SK-N-SH (cell line): Measurements from ENCODE around the gene EEF1B2.

ENCODE experiments used
- ELF1 ChIP-seq: IDR thresholded peaks from 2 replicates; pipeline ENCODE4 v1.4.0; 2012
- MXI1 ChIP-seq: IDR thresholded peaks from 2 replicates; pipeline ENCODE4 v1.6.1; 2012; ENCODE audit warnings: mild to moderate bottlenecking, low read depth, low read length, improper control_type of control experiment
- RAD21 ChIP-seq: IDR thresholded peaks from 2 replicates; pipeline ENCODE4 v1.6.1; 2012; ENCODE audit warnings: mild to moderate bottlenecking, low read length
- SIN3A ChIP-seq: IDR thresholded peaks from 2 replicates; pipeline ENCODE4 v1.6.1; 2012; ENCODE audit warnings: low read depth, mild to moderate bottlenecking, low read length, moderate library complexity, borderline replicate concordance
- TF ChIP-seq, protein P1 (sequence below): fragments of 200-600 bp; sonication (generic); IDR thresholded peaks from 2 replicates; pipeline ENCODE4 v1.6.1; 2017; ENCODE audit warnings: antibody characterized with exemption, mild to moderate bottlenecking, moderate library complexity
- TF ChIP-seq, protein P2 (sequence below): IDR thresholded peaks from 2 replicates; pipeline ENCODE4 v1.6.1; 2012; ENCODE audit warnings: mild to moderate bottlenecking, low read depth, low read length, moderate library complexity

DNA sequence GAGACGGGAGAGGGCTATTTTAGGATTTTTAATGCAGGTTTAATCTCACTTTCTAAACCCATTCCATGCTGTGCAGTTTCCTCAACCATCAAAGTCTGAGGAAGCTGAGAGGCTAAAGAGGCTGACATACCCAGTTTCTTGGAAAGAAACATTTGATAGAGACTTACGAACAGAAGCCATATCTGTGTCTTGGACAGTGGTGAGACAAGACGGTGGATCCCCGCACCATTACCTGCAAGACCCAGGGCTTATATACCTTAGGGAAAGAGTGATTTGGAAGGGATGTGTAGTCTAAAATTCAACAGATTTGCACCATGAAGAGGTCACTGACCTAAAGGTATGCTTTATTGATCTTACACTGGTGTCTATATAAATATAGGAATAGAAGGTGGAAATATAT is 13.5 kb downstream of the EEF1B2 start:
- TF ChIP-seq ELF1 (no peak), RAD21 (no peak), SIN3A (no peak), MXI1 (no peak)
- TF ChIP-seq, protein P1, sequence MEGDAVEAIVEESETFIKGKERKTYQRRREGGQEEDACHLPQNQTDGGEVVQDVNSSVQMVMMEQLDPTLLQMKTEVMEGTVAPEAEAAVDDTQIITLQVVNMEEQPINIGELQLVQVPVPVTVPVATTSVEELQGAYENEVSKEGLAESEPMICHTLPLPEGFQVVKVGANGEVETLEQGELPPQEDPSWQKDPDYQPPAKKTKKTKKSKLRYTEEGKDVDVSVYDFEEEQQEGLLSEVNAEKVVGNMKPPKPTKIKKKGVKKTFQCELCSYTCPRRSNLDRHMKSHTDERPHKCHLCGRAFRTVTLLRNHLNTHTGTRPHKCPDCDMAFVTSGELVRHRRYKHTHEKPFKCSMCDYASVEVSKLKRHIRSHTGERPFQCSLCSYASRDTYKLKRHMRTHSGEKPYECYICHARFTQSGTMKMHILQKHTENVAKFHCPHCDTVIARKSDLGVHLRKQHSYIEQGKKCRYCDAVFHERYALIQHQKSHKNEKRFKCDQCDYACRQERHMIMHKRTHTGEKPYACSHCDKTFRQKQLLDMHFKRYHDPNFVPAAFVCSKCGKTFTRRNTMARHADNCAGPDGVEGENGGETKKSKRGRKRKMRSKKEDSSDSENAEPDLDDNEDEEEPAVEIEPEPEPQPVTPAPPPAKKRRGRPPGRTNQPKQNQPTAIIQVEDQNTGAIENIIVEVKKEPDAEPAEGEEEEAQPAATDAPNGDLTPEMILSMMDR, result no peak
- TF ChIP-seq, protein P2, sequence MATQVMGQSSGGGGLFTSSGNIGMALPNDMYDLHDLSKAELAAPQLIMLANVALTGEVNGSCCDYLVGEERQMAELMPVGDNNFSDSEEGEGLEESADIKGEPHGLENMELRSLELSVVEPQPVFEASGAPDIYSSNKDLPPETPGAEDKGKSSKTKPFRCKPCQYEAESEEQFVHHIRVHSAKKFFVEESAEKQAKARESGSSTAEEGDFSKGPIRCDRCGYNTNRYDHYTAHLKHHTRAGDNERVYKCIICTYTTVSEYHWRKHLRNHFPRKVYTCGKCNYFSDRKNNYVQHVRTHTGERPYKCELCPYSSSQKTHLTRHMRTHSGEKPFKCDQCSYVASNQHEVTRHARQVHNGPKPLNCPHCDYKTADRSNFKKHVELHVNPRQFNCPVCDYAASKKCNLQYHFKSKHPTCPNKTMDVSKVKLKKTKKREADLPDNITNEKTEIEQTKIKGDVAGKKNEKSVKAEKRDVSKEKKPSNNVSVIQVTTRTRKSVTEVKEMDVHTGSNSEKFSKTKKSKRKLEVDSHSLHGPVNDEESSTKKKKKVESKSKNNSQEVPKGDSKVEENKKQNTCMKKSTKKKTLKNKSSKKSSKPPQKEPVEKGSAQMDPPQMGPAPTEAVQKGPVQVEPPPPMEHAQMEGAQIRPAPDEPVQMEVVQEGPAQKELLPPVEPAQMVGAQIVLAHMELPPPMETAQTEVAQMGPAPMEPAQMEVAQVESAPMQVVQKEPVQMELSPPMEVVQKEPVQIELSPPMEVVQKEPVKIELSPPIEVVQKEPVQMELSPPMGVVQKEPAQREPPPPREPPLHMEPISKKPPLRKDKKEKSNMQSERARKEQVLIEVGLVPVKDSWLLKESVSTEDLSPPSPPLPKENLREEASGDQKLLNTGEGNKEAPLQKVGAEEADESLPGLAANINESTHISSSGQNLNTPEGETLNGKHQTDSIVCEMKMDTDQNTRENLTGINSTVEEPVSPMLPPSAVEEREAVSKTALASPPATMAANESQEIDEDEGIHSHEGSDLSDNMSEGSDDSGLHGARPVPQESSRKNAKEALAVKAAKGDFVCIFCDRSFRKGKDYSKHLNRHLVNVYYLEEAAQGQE, result no peak
